Smooth muscle cell of the brain vasculature (primary cell): Measurements from ENCODE around the gene CCT7.
"Not testable (repeated sequence)": the region's sequence is repeated elsewhere in the genome, so short reads cannot be mapped to it uniquely, and the experiment has no call there.

Experiments used
- DNase-seq: peaks from one replicate; pipeline ENCODE4 v3.0.0-alpha.2; 2012; ENCODE audit warnings: low read depth, low spot score

Gene CCT7

GRCh38 chr2:73254343-73255006 is 20.4 kb downstream of the CCT7 start:
- DNase-seq = no peak

GRCh38 chr2:73255007-73255644 is 21.0 kb downstream of the CCT7 start:
- DNase-seq = no peak

GRCh38 chr2:73255907-73256617 is 22.0 kb downstream of the CCT7 start:
- DNase-seq = no peak

- no peak for DNase-seq
Observed at GRCh38 chr2:73256618-73256922, 22.5 kb downstream of the CCT7 start.

- no peak for DNase-seq
Observed at GRCh38 chr2:73257021-73257420, 22.9 kb downstream of the CCT7 start.

GRCh38 chr2:73257425-73258125 is 23.5 kb downstream of the CCT7 start:
- no peak for DNase-seq

- DNase-seq = no peak
Observed at GRCh38 chr2:73258186-73258912, 24.2 kb downstream of the CCT7 start.

- no peak for DNase-seq
Observed at GRCh38 chr2:73258913-73259215, 24.8 kb downstream of the CCT7 start.

- DNase-seq = no peak
Observed at GRCh38 chr2:73259276-73259675, 25.2 kb downstream of the CCT7 start.

GRCh38 chr2:73259704-73260337 is 25.7 kb downstream of the CCT7 start:
- DNase-seq = no peak

- no peak for DNase-seq
Observed at GRCh38 chr2:73260338-73260984, 26.4 kb downstream of the CCT7 start.

- no peak for DNase-seq
Observed at GRCh38 chr2:73262108-73262651, 28.1 kb downstream of the CCT7 start.

GRCh38 chr2:73262691-73263429 is 28.8 kb downstream of the CCT7 start:
- not testable (repeated sequence) for DNase-seq

GRCh38 chr2:73263540-73264331 is 29.6 kb downstream of the CCT7 start:
- DNase-seq = no peak

GRCh38 chr2:73264332-73264606 is 30.2 kb downstream of the CCT7 start:
- no peak for DNase-seq

- DNase-seq = no peak
Observed at GRCh38 chr2:73264783-73265182, 30.7 kb downstream of the CCT7 start.

- no peak for DNase-seq
Observed at GRCh38 chr2:73265298-73266060, 31.4 kb downstream of the CCT7 start.

- no peak for DNase-seq
Observed at GRCh38 chr2:73266061-73266901, 32.2 kb downstream of the CCT7 start.
